LNCAP (cell line): ENCODE measurements around the gene RRH.

ENCODE experiments used
- TF ChIP-seq, protein P1 (sequence below): fragments of 450-650 bp; IDR thresholded peaks from 2 replicates; pipeline ENCODE4 v1.5.1; 2017; ENCODE audit warnings: mild to moderate bottlenecking

RRH gene, protein sequence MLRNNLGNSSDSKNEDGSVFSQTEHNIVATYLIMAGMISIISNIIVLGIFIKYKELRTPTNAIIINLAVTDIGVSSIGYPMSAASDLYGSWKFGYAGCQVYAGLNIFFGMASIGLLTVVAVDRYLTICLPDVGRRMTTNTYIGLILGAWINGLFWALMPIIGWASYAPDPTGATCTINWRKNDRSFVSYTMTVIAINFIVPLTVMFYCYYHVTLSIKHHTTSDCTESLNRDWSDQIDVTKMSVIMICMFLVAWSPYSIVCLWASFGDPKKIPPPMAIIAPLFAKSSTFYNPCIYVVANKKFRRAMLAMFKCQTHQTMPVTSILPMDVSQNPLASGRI

DNA sequence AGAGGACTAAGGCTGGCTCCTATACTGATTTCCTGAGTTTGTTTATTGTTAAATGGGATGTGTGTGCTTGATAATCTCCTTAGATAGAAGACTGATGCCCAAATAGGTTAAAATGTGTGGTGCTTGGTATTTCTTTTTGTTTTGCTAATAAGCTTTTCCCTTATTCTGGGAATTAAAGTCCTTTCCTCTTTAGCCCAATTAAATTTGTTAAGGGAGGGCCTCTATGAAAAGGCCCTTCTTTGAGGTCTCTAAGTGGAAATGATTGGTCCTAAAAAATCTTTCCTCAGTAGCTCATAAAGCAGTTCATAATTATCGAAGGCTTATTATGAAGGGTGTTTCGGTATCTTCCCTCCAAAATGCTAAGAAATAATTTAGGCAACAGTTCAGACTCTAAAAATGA is at the start of gene RRH:
Gene RRH (plus strand): TSS at position 301 of the 400 bp plus-strand sequence. CDS start 56 bp downstream, at position 357.
- TF ChIP-seq, protein P1, sequence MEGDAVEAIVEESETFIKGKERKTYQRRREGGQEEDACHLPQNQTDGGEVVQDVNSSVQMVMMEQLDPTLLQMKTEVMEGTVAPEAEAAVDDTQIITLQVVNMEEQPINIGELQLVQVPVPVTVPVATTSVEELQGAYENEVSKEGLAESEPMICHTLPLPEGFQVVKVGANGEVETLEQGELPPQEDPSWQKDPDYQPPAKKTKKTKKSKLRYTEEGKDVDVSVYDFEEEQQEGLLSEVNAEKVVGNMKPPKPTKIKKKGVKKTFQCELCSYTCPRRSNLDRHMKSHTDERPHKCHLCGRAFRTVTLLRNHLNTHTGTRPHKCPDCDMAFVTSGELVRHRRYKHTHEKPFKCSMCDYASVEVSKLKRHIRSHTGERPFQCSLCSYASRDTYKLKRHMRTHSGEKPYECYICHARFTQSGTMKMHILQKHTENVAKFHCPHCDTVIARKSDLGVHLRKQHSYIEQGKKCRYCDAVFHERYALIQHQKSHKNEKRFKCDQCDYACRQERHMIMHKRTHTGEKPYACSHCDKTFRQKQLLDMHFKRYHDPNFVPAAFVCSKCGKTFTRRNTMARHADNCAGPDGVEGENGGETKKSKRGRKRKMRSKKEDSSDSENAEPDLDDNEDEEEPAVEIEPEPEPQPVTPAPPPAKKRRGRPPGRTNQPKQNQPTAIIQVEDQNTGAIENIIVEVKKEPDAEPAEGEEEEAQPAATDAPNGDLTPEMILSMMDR = no peak

- TF ChIP-seq, protein P1 = no peak
Observed at GRCh38 chr4:109786846-109787245, 40.9 kb upstream of the RRH start.

- TF ChIP-seq, protein P1 = no peak
Observed at GRCh38 chr4:109787807-109788206, 40.0 kb upstream of the RRH start.

DNA sequence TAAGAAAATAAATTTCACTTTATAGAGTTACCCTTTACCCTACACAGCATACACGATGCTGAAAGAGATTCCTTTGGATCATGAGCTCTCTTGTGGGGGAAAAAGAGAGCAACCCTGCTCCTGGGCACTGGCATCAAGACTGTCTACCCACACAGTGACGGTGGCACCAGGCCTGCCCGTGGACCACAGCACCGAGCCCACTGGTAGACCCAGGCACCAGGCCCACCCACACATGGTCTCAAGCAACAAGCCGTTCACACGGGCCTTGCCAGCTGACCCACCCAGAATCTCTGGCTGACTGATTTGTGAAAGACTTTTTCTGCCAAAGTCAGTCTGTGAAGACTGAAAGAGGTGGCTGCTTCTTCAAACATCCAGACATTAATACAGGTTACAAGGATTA is 32.7 kb upstream of the RRH start:
- TF ChIP-seq, protein P1 = no peak

DNA sequence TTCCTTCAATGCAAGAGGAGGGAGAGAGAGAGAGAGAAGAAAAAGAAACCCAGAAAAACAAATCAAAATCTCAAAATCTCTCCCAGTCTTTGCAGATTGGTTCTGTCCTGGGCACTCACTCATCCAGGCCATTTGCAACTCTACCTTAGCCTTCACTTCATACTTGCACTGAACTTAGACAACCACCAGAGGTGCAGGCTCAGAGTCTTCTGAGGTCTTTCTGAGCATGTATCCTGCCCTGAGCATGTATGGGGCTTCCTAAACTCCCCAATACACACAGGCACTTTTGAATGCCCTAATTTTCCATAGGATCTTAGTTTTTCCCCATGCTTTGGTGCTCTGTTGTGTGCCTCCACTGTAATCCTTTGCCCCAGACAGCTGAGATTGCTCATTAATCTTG is 28.9 kb upstream of the RRH start:
- TF ChIP-seq, protein P1 = no peak

DNA sequence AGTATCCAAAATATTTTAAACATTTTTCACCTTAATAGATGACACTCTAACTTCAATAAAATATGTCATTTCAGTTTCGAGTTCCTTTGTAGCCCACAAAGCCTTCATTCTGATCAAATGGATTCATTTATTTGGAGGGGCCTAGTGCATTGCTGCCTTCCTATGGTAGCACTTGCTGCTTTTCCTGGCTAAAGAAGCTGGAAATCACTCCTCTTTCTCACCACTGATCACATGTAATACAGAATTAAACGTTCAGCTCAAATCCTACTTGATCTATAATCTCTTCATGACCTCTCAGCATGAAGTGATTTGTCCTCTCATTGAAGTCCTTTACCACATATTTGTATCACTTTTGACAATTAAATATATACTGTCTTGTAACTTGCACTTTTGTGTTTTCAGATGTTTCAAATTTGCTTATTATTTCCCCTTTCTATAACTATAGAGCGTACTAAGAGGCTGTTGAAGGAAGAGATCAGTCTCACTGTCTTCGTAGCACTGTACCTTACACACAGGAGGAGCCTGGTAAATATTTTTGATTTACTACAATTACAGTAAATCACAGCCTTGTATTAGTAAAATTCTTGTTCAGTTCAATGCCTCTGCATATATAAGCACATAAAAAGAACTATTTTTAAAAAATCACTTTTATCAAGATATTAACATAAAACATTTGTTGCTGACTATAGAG is 26.5 kb upstream of the RRH start:
- TF ChIP-seq, protein P1 = no peak

GRCh38 chr4:109801895-109802319 is 25.9 kb upstream of the RRH start, which contains the start of gene CFI:
Gene CFI (minus strand): TSS chr4:109801999. CDS start chr4:109801971, 28 bp downstream.
- TF ChIP-seq, protein P1 = no peak
